HAP-1 (cell line): Measurements from ENCODE around the gene COTL1.

Source experiments
- DNase-seq, 2 experiments: peaks; one replicate each; pipeline ENCODE4 v3.0.0-alpha.2; 2016 to 2020; ENCODE audit warnings: low spot score in 2 of 2
- H3K27me3 ChIP-seq: fragments of 250-450 bp; sonication (Bioruptor Pico); 2 replicates; pipeline ENCODE4 v1.5.1; 2020; ENCODE audit warnings: low read depth, mild to moderate bottlenecking, moderate library complexity
- H3K36me3 ChIP-seq: fragments of 250-450 bp; sonication (Bioruptor Pico); replicated peaks from 2 replicates; pipeline ENCODE4 v1.5.1; 2020; ENCODE audit warnings: mild to moderate bottlenecking
- H3K4me1 ChIP-seq: fragments of 250-450 bp; sonication (Bioruptor Pico); 2 replicates; pipeline ENCODE4 v1.5.1; 2020; ENCODE audit warnings: mild to moderate bottlenecking
- H3K4me3 ChIP-seq: fragments of 250-450 bp; sonication (Bioruptor Pico); 2 replicates; pipeline ENCODE4 v1.5.1; 2020; ENCODE audit warnings: mild to moderate bottlenecking, moderate library complexity
- H3K9me3 ChIP-seq: fragments of 250-450 bp; sonication (Bioruptor Pico); 2 replicates; pipeline ENCODE4 v1.5.1; 2020; ENCODE audit warnings: mild to moderate bottlenecking, moderate library complexity
- in situ Hi-C: fragments of 300-500 bp; cut with MboI; formaldehyde crosslinking; loops from 3 replicates; pipeline ENCODE4 v1.14.3; 2020; ENCODE audit warnings: low sequenced_read_pairs, inconsistent platforms, mixed read lengths

The COTL1 gene

GRCh38 chr16:84592718-84593117 lies 25.2 kb downstream of the COTL1 start:
- Histone ChIP-seq H3K4me1 (no peaks in the 10 kb centered on the region), H3K27me3 (no peaks in the 10 kb centered on the region), H3K9me3 (no peaks in the 10 kb centered on the region), H3K4me3 (no peak overlapping the region), H3K36me3 (no peaks in the 10 kb centered on the region; the same call in 1 of the 2 replicates)
- in situ Hi-C loops: no loop called here
- no peak for DNase-seq

GRCh38 chr16:84589975-84590719 lies 27.7 kb downstream of the COTL1 start:
- Histone ChIP-seq H3K27me3 (no peaks in the 10 kb centered on the region), H3K4me3 (no peak overlapping the region), H3K4me1 (no peaks in the 10 kb centered on the region), H3K36me3 (no peaks in the 10 kb centered on the region; the same call in 1 of the 2 replicates), H3K9me3 (no peaks in the 10 kb centered on the region)
- in situ Hi-C loops: no loop called here
- DNase-seq: no peak

- in situ Hi-C loops: no loop called here
- H3K36me3 ChIP-seq: no peaks in the 10 kb centered on the region; the same call in 1 of the 2 replicates
- H3K4me3 ChIP-seq: no peak overlapping the region
- H3K4me1 ChIP-seq: no peaks in the 10 kb centered on the region
- H3K9me3 ChIP-seq: no peaks in the 10 kb centered on the region
- DNase-seq: no peak
- H3K27me3 ChIP-seq: no peaks in the 10 kb centered on the region
Measured at GRCh38 chr16:84588991-84589390, 28.9 kb downstream of the COTL1 start.

- in situ Hi-C loops: no loop called here
- H3K4me1 ChIP-seq: no peaks in the 10 kb centered on the region
- H3K4me3 ChIP-seq: no peak overlapping the region
- H3K9me3 ChIP-seq: no peaks in the 10 kb centered on the region
- no peaks in the 10 kb centered on the region; the same call in 1 of the 2 replicates for H3K36me3 ChIP-seq
- H3K27me3 ChIP-seq: no peaks in the 10 kb centered on the region
- peak; percentile 9 to 70 for DNase-seq
Measured at GRCh38 chr16:84585886-84586285, 32.0 kb downstream of the COTL1 start.

- in situ Hi-C loops: no loop called here
- no peaks in the 10 kb centered on the region for H3K9me3 ChIP-seq
- DNase-seq: no peak
- no peaks in the 10 kb centered on the region; the same call in 1 of the 2 replicates for H3K36me3 ChIP-seq
- H3K4me3 ChIP-seq: no peak overlapping the region
- no peaks in the 10 kb centered on the region for H3K27me3 ChIP-seq
- no peaks in the 10 kb centered on the region for H3K4me1 ChIP-seq
Measured at GRCh38 chr16:84585467-84585866, 32.4 kb downstream of the COTL1 start.

GRCh38 chr16:84584678-84585077 lies 33.2 kb downstream of the COTL1 start:
- H3K4me1 ChIP-seq: no peaks in the 10 kb centered on the region
- H3K27me3 ChIP-seq: no peaks in the 10 kb centered on the region
- H3K9me3 ChIP-seq: no peaks in the 10 kb centered on the region
- no peak overlapping the region for H3K4me3 ChIP-seq
- in situ Hi-C loops: no loop called here
- no peak for DNase-seq
- H3K36me3 ChIP-seq: no peaks in the 10 kb centered on the region

GRCh38 chr16:84583995-84584394 lies 33.9 kb downstream of the COTL1 start:
- in situ Hi-C loops: no loop called here
- H3K9me3 ChIP-seq: no peaks in the 10 kb centered on the region
- H3K4me1 ChIP-seq: no peaks in the 10 kb centered on the region
- no peak for DNase-seq
- no peaks in the 10 kb centered on the region for H3K27me3 ChIP-seq
- H3K4me3 ChIP-seq: no peak overlapping the region
- H3K36me3 ChIP-seq: no peaks in the 10 kb centered on the region

GRCh38 chr16:84582958-84583516 lies 34.8 kb downstream of the COTL1 start:
- no peaks in the 10 kb centered on the region for H3K27me3 ChIP-seq
- DNase-seq: no peak
- H3K36me3 ChIP-seq: no peaks in the 10 kb centered on the region
- in situ Hi-C loops: no loop called here
- no peaks in the 10 kb centered on the region for H3K4me1 ChIP-seq
- no peak overlapping the region for H3K4me3 ChIP-seq
- no peaks in the 10 kb centered on the region for H3K9me3 ChIP-seq

- H3K27me3 ChIP-seq: no peaks in the 10 kb centered on the region
- H3K9me3 ChIP-seq: no peaks in the 10 kb centered on the region
- no peak for DNase-seq
- no peaks in the 10 kb centered on the region for H3K4me1 ChIP-seq
- in situ Hi-C loops: no loop called here
- no peak overlapping the region for H3K4me3 ChIP-seq
- no peaks in the 10 kb centered on the region for H3K36me3 ChIP-seq
Measured at GRCh38 chr16:84581158-84581557, 36.7 kb downstream of the COTL1 start.

GRCh38 chr16:84579936-84580335 lies 37.9 kb downstream of the COTL1 start:
- Histone ChIP-seq H3K4me1 (no peaks in the 10 kb centered on the region), H3K9me3 (no peaks in the 10 kb centered on the region), H3K36me3 (no peaks in the 10 kb centered on the region), H3K27me3 (no peaks in the 10 kb centered on the region), H3K4me3 (no peak overlapping the region)
- in situ Hi-C loops: no loop called here
- DNase-seq: no peak

GRCh38 chr16:84578538-84579126 lies 39.2 kb downstream of the COTL1 start:
- Histone ChIP-seq H3K4me1 (no peaks in the 10 kb centered on the region), H3K27me3 (no peaks in the 10 kb centered on the region), H3K9me3 (no peaks in the 10 kb centered on the region), H3K4me3 (no peak overlapping the region), H3K36me3 (no peaks in the 10 kb centered on the region)
- in situ Hi-C loops: no loop called here
- DNase-seq: no peak

GRCh38 chr16:84577034-84577803 lies 40.7 kb downstream of the COTL1 start:
- no peak overlapping the region for H3K4me3 ChIP-seq
- in situ Hi-C loops: no loop called here
- H3K9me3 ChIP-seq: no peaks in the 10 kb centered on the region
- H3K4me1 ChIP-seq: no peaks in the 10 kb centered on the region
- H3K27me3 ChIP-seq: no peaks in the 10 kb centered on the region
- H3K36me3 ChIP-seq: no peaks in the 10 kb centered on the region
- no peak for DNase-seq

- Histone ChIP-seq H3K4me1 (no peaks in the 10 kb centered on the region), H3K4me3 (no peak overlapping the region), H3K36me3 (no peaks in the 10 kb centered on the region), H3K9me3 (no peaks in the 10 kb centered on the region), H3K27me3 (no peaks in the 10 kb centered on the region)
- in situ Hi-C loops: no loop called here
- no peak for DNase-seq
Measured at GRCh38 chr16:84575914-84576313, 42.0 kb downstream of the COTL1 start.

- DNase-seq: no peak
- H3K36me3 ChIP-seq: no peaks in the 10 kb centered on the region
Measured at GRCh38 chr16:84574191-84574590, 43.7 kb downstream of the COTL1 start.

More at GRCh38 chr16:84574191-84574590, 43.7 kb downstream of the COTL1 start:
- H3K27me3 ChIP-seq: no peaks in the 10 kb centered on the region
- no peaks in the 10 kb centered on the region for H3K4me1 ChIP-seq
- 0 out of 2 replicates have a peak, but pooled peaks cover 3% of the 10 kb centered on the region for H3K9me3 ChIP-seq
- in situ Hi-C loops: no loop called here
- no peak overlapping the region for H3K4me3 ChIP-seq
